Measurements from ENCODE around the gene DGKI.

DNA sequence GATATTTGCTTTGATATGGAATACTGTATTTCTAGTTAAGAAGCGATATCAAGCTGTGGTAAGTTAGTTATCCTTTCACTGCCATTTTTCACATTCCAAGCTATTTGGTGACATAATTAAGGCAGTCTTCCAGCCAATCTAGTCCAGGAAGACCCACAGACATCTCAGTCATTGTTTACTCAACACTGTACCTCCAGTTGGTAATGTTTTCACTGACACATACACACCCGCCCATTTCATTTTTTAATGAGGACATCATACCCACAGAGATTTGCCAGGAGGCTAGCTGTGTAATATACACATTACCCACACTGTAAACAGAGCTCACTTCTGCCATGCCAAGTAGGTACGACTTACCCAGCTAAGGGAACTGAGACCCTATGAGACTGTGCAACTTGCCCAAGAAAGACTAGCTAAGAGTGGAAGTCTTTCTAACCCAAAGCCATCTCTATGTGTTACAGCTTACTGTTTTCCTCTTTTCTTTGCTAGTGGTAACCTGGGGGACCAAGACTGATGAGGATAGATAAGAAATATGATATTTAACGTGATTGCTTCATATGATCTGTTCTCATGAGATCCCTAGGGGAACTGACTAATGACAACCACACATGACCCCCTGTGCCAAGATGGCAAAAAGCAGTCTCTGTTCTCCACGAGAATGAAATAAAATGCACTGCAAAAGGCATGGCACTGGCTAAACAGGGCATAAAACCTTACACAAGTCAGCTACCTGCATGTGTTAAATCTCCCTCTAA lies 179.0 kb downstream of the DGKI start:
- TF ChIP-seq, protein P1, sequence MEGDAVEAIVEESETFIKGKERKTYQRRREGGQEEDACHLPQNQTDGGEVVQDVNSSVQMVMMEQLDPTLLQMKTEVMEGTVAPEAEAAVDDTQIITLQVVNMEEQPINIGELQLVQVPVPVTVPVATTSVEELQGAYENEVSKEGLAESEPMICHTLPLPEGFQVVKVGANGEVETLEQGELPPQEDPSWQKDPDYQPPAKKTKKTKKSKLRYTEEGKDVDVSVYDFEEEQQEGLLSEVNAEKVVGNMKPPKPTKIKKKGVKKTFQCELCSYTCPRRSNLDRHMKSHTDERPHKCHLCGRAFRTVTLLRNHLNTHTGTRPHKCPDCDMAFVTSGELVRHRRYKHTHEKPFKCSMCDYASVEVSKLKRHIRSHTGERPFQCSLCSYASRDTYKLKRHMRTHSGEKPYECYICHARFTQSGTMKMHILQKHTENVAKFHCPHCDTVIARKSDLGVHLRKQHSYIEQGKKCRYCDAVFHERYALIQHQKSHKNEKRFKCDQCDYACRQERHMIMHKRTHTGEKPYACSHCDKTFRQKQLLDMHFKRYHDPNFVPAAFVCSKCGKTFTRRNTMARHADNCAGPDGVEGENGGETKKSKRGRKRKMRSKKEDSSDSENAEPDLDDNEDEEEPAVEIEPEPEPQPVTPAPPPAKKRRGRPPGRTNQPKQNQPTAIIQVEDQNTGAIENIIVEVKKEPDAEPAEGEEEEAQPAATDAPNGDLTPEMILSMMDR (IDR thresholded peaks at IDR 0.05; ENCODE audit: low read depth, low read length) = no peak
- no peak for TF ChIP-seq EZH2phosphoT487 (IDR thresholded peaks at IDR 0.05; ENCODE audit: low read depth)
